ENCODE results near the gene SDK1. TPM values are rescaled to one million over a fixed set of nuclear protein-coding genes. Genes with fewer than 3 reads are reported as not detected.

The SDK1 gene
- total RNA-seq, 1 experiment from 2014 or later = 7.1 TPM

GRCh38 chr7:3265388-3265787 is 35.7 kb upstream of the SDK1 start:
- intact Hi-C loops (cut with micrococcal nuclease; ENCODE audit: unreplicated experiment) = loop anchor here (10.0 kb wide), 1 partner anchor 59 kb away; no protein-coding TSS in a partner anchor
- H3K9me3 ChIP-seq = no peaks in the 10 kb centered on the region
- Mint-ChIP-seq H3K4me3 (ENCODE audit: unreplicated experiment) (no peak overlapping the region), H3K27me3 (ENCODE audit: insufficient read depth, unreplicated experiment) (peaks cover 7% of the 10 kb centered on the region), H3K36me3 (ENCODE audit: insufficient read depth, unreplicated experiment) (no peaks in the 10 kb centered on the region), H3K27ac (ENCODE audit: unreplicated experiment) (no peak overlapping the region), H3K4me1 (ENCODE audit: low read depth, unreplicated experiment) (peaks cover 21% of the 10 kb centered on the region), H3K9me3 (ENCODE audit: unreplicated experiment) (no peaks in the 10 kb centered on the region)
- no peak for DNase-seq
- peaks cover 2% of the 10 kb centered on the region; the same call in 1 of the 2 replicates for H3K4me1 ChIP-seq
- POLR2A ChIA-PET = no interaction called here
- H3K36me3 ChIP-seq (ENCODE audit: control insufficient read depth, insufficient read depth, low read length) = no peaks in the 10 kb centered on the region
- BruUV-seq (replicated peaks) = no TSS peak
- no peak for TF ChIP-seq CTCF (IDR thresholded peaks at IDR 0.05; ENCODE audit: insufficient read depth in 1 of 2, low read depth in 1 of 2, low read length in 1 of 2, severe bottlenecking in 1 of 2, unreplicated experiment in 1 of 2)
- no peak overlapping the region for H3K4me3 ChIP-seq (ENCODE audit: low read depth, low read length)
- CTCF ChIA-PET = no interaction called here
- no peaks in the 10 kb centered on the region for H3K27me3 ChIP-seq (replicated peaks; ENCODE audit: control insufficient read depth, insufficient read depth, low read length)

- no peak for DNase-seq
- Histone ChIP-seq H3K27me3 (replicated peaks; ENCODE audit: control insufficient read depth, insufficient read depth, low read length) (no peaks in the 10 kb centered on the region), H3K9me3 (no peaks in the 10 kb centered on the region; the same call in 1 of the 2 replicates), H3K4me3 (ENCODE audit: low read depth, low read length) (no peak overlapping the region), H3K4me1 (no peaks in the 10 kb centered on the region), H3K36me3 (ENCODE audit: control insufficient read depth, insufficient read depth, low read length) (no peaks in the 10 kb centered on the region)
- no peaks in the 10 kb centered on the region for H3K9me3 Mint-ChIP-seq (ENCODE audit: unreplicated experiment)
- TF ChIP-seq CTCF (IDR thresholded peaks at IDR 0.05; ENCODE audit: insufficient read depth in 1 of 2, low read depth in 1 of 2, low read length in 1 of 2, severe bottlenecking in 1 of 2, unreplicated experiment in 1 of 2) = no peak
- intact Hi-C loops (cut with micrococcal nuclease; ENCODE audit: unreplicated experiment) = loop anchor here (10.0 kb wide), 1 partner anchor 59 kb away; no protein-coding TSS in a partner anchor
- no TSS peak for BruUV-seq (replicated peaks)
- ChIA-PET CTCF (no interaction called here), POLR2A (no interaction called here)
- no peaks in the 10 kb centered on the region for H3K36me3 Mint-ChIP-seq (ENCODE audit: insufficient read depth, unreplicated experiment)
- no peak overlapping the region for H3K4me3 Mint-ChIP-seq (ENCODE audit: unreplicated experiment)
- H3K27ac Mint-ChIP-seq (ENCODE audit: unreplicated experiment) = no peak overlapping the region
- H3K27me3 Mint-ChIP-seq (ENCODE audit: insufficient read depth, unreplicated experiment) = peaks cover 7% of the 10 kb centered on the region
- peaks cover 16% of the 10 kb centered on the region for H3K4me1 Mint-ChIP-seq (ENCODE audit: low read depth, unreplicated experiment)
Measured at GRCh38 chr7:3266240-3266639, 34.8 kb upstream of the SDK1 start.

GRCh38 chr7:3267966-3268690 is 32.9 kb upstream of the SDK1 start:
- intact Hi-C loops (cut with micrococcal nuclease; ENCODE audit: unreplicated experiment) = loop anchor here (10.0 kb wide), 1 partner anchor 57 kb away; no protein-coding TSS in a partner anchor
- no peak for DNase-seq
- TF ChIP-seq CTCF (IDR thresholded peaks at IDR 0.05; ENCODE audit: insufficient read depth in 1 of 2, low read depth in 1 of 2, low read length in 1 of 2, severe bottlenecking in 1 of 2, unreplicated experiment in 1 of 2) = no peak
- no TSS peak for BruUV-seq (replicated peaks)
- H3K9me3 ChIP-seq = no peaks in the 10 kb centered on the region; the same call in 1 of the 2 replicates
- H3K4me3 ChIP-seq (ENCODE audit: low read depth, low read length) = no peak overlapping the region
- no peaks in the 10 kb centered on the region for H3K27me3 ChIP-seq (replicated peaks; ENCODE audit: control insufficient read depth, insufficient read depth, low read length)
- Mint-ChIP-seq H3K27me3 (ENCODE audit: insufficient read depth, unreplicated experiment) (peaks cover 7% of the 10 kb centered on the region), H3K27ac (ENCODE audit: unreplicated experiment) (no peak overlapping the region), H3K9me3 (ENCODE audit: unreplicated experiment) (no peaks in the 10 kb centered on the region), H3K4me3 (ENCODE audit: unreplicated experiment) (no peak overlapping the region), H3K36me3 (ENCODE audit: insufficient read depth, unreplicated experiment) (no peaks in the 10 kb centered on the region), H3K4me1 (ENCODE audit: low read depth, unreplicated experiment) (peaks cover 12% of the 10 kb centered on the region)
- POLR2A ChIA-PET = no interaction called here
- H3K4me1 ChIP-seq = no peaks in the 10 kb centered on the region
- H3K36me3 ChIP-seq (ENCODE audit: control insufficient read depth, insufficient read depth, low read length) = no peaks in the 10 kb centered on the region
- CTCF ChIA-PET = interaction anchor here (0.6 kb wide), 1 partner anchor 852 kb away, joined by 3 read pairs; no protein-coding TSS in a partner anchor

Data from Caco-2 (cell line).